ENCODE results near the gene SNX33. TPM values are rescaled to one million over a fixed set of nuclear protein-coding genes. Genes with fewer than 3 reads are reported as not detected.

The SNX33 gene
- total and polyA plus RNA-seq, 2 experiments from 2014 or later, result 6.2 to 21.2 TPM

GRCh38 chr15:75606026-75606425, 41.7 kb upstream of the SNX33 start:
- peaks cover 17% of the 10 kb centered on the region for H3K36me3 ChIP-seq (ENCODE audit: insufficient read depth)

More at GRCh38 chr15:75606026-75606425, 41.7 kb upstream of the SNX33 start:
- Mint-ChIP-seq H3K4me3 (no peak overlapping the region), H3K27ac (no peak overlapping the region), H3K9me3 (no peaks in the 10 kb centered on the region), H3K36me3 (ENCODE audit: low read depth) (peaks cover 48% of the 10 kb centered on the region), H3K27me3 (ENCODE audit: insufficient read depth, low read depth, poor library complexity) (peaks cover 4% of the 10 kb centered on the region), H3K4me1 (no peaks in the 10 kb centered on the region)
- H3K4me1 ChIP-seq (ENCODE audit: insufficient read depth), result no peaks in the 10 kb centered on the region
- no peak overlapping the region for H3K4me2 ChIP-seq
- no peaks in the 10 kb centered on the region for H3K27me3 ChIP-seq (ENCODE audit: insufficient read depth)
- ATAC-seq (no peak), DNase-seq (ENCODE audit: low spot score) (no peak)
- no peak overlapping the region for H2AFZ ChIP-seq
- no peak overlapping the region for H3K4me3 ChIP-seq
- H3F3A ChIP-seq (replicated peaks; ENCODE audit: low read depth), result no peaks in the 10 kb centered on the region
- no peaks in the 10 kb centered on the region for H3K9me2 ChIP-seq (ENCODE audit: insufficient read depth)
- no peaks in the 10 kb centered on the region for H3K79me2 ChIP-seq (replicated peaks; ENCODE audit: insufficient read depth)
- no peak for TF ChIP-seq REST (IDR thresholded peaks at IDR 0.05; ENCODE audit: unreplicated experiment)
- TF ChIP-seq EZH2phosphoT487 (IDR thresholded peaks at IDR 0.05; ENCODE audit: unreplicated experiment), result no peak
- no peak for TF ChIP-seq ZNF462 (CRISPR knock-in tag; IDR thresholded peaks at IDR 0.05)
- TF ChIP-seq ZNF114 (CRISPR knock-in tag; IDR thresholded peaks at IDR 0.05), result no peak
- no peak for TF ChIP-seq EZH2 (IDR thresholded peaks at IDR 0.05; ENCODE audit: low read depth, unreplicated experiment)
- TF ChIP-seq ZNF331 (CRISPR knock-in tag; IDR thresholded peaks at IDR 0.05; ENCODE audit: low read depth), result no peak
- TF ChIP-seq CTCF (conservative IDR thresholded peaks at IDR 0.05; ENCODE audit: low read depth in 2 of 2), result no peak
- no peak for TF ChIP-seq ETS1 (IDR thresholded peaks at IDR 0.05)
- TF ChIP-seq CREB1 (CRISPR knock-in tag; IDR thresholded peaks at IDR 0.05; ENCODE audit: low read depth), result no peak
- no peak for TF ChIP-seq POLR2AphosphoS5 (IDR thresholded peaks at IDR 0.05; ENCODE audit: low read depth)
- TF ChIP-seq JUNB (IDR thresholded peaks at IDR 0.05; ENCODE audit: unreplicated experiment), result no peak
- no peak for TF ChIP-seq NANOG (IDR thresholded peaks at IDR 0.05; ENCODE audit: borderline replicate concordance)
- no peak for TF ChIP-seq STAT1 (IDR thresholded peaks at IDR 0.05; ENCODE audit: unreplicated experiment)
- no peak overlapping the region for H3K27ac ChIP-seq (ENCODE audit: low read depth)
- no peaks in the 10 kb centered on the region; the same call in 1 of the 2 replicates for H4K20me1 ChIP-seq (replicated peaks; ENCODE audit: insufficient read depth)
